Testis (tissue), 3 donors: Measurements from ENCODE around the gene PPM1B. TPM values are rescaled to one million over a fixed set of nuclear protein-coding genes. Genes with fewer than 3 reads are reported as not detected.

Experiments
- DNase-seq: peaks from one replicate; pipeline ENCODE4 v3.0.0-alpha.2; 2019
- H3K27ac ChIP-seq, 2 donors: fragments of 200-600 bp; sonication (generic); one replicate each; pipeline ENCODE4 v1.5.1; 2019
- H3K27me3 ChIP-seq: fragments of 200-600 bp; sonication (generic); one replicate; pipeline ENCODE4 v1.5.1; 2019
- H3K36me3 ChIP-seq: fragments of 200-600 bp; sonication (generic); one replicate; pipeline ENCODE4 v1.5.1; 2017; ENCODE audit warnings: low read depth; ENCODE audit errors: missing control alignments
- H3K4me1 ChIP-seq: fragments of 200-600 bp; sonication (generic); one replicate; pipeline ENCODE4 v1.5.1; 2019
- H3K4me3 ChIP-seq, 2 donors: fragments of 200-600 bp; sonication (generic); one replicate each; pipeline ENCODE4 v1.5.1; 2017 to 2019
- H3K9me3 ChIP-seq: fragments of 200-600 bp; sonication (generic); one replicate; pipeline ENCODE4 v1.5.1; 2017
- CTCF ChIP-seq, 3 experiments: fragments of 450-650 bp in 2 of 3; fragments of 200-600 bp in 1 of 3; sonication (generic) in 1 of 3; IDR thresholded peaks; one replicate each; pipeline ENCODE4 v1.5.1; 2016 to 2019; ENCODE audit warnings: antibody characterized with exemption in 3 of 3, mild to moderate bottlenecking in 2 of 3, moderate library complexity in 1 of 3
- POLR2A ChIP-seq: fragments of 450-650 bp; IDR thresholded peaks from one replicate; pipeline ENCODE4 v1.6.1; 2017; ENCODE audit warnings: antibody characterized with exemption, mild to moderate bottlenecking, moderate library complexity
- WGBS, 2 donors: methylation state at CpG; one replicate each; pipeline ENCODE4 v1.1.5; 2018; 5-methylcytosine and 5-hydroxymethylcytosine counted together
- intact Hi-C: fragments of 100-400 bp; cut with DNase I; formaldehyde crosslinking; loops from one replicate; pipeline ENCODE4 v1.15.1; 2023; ENCODE audit warnings: low total_unique reads
- polyA plus RNA-seq: library from polyadenylated mRNA; stranded (reverse); fragments of 350-450 nt; fragmentation: Illumina TruSeq; extraction: RNeasy Lipid Tissue Mini Kit (QIAGEN cat#74804); gene quantifications from one replicate; pipeline ENCODE4 v1.2.3, GENCODE V29; 2014; ENCODE audit warnings: low read depth, low replicate concordance; ENCODE audit not compliant: insufficient read depth
- total RNA-seq, 2 donors: library from RNA; depleted of rRNA; stranded (reverse); fragments of >200 nt; gene quantifications; one replicate each; pipeline ENCODE4 v1.2.3, GENCODE V29; 2016

PPM1B gene
- total and polyA plus RNA-seq, 3 donors from 2014 or later = 49.9 to 64.6 (median 50.7) TPM

- no peak for DNase-seq
- TF ChIP-seq POLR2A (no peak), CTCF (IDR thresholded peaks at IDR 0.05) (no peak)
- intact Hi-C loops = no loop called here
- 58 to 63% methylated on average over 7 of the region's 7 CpGs for WGBS, 2 donors
- Histone ChIP-seq H3K27ac (peak overlapping the region in 1 of 2 donors; percentile 51), H3K4me3 (no peak overlapping the region), H3K36me3 (no peaks in the 10 kb centered on the region), H3K9me3 (no peaks in the 10 kb centered on the region), H3K27me3 (no peaks in the 10 kb centered on the region), H3K4me1 (peaks cover 6% of the 10 kb centered on the region)
These were observed 99.3 kb downstream of the PPM1B start for GRCh38 chr2:44267796-44268648.

DNA sequence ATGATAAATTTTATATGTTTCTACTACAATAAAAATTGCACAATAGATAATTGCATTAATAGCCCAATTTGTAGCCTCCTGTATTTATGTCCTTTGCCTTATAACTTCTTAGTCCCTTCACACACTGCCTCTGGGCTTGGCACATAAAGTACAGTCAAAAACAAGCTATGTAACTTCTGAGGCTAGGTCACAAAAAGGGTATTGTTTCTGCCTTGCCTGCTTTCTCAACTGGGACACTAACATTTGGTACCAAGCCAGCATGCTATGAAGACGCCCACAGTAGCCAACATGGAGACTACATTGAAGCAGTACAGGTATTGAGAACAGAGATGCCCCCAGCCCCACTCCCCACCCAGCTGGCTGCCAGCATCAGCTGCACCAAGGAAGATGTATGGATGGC is 101.2 kb downstream of the PPM1B start:
- H3K27ac ChIP-seq = no peak overlapping the region

DNA sequence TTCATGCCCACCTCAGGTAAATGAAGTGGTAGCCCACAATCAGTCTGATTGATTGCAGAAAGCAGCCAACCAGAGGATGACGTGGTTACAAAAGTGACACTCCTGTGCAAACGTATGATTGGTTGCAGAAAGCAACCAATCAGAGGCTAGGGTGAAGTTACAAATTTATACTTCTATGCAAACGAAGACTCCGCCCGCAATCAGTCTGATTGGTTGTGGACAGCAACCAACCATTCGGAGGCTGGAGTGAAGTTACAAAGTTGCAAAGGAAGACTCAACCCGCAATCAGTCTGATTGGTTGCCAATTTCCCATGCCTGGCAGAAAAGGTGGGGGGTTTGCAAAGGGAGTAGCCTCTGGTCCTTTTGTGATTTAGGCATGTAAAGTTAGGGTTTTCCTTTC is 102.6 kb downstream of the PPM1B start:
- DNase-seq = peak; percentile 58
- no peak overlapping the region for H3K4me3 ChIP-seq
- TF ChIP-seq CTCF (IDR thresholded peaks at IDR 0.05) (no peak), POLR2A (no peak)
- no peaks in the 10 kb centered on the region for H3K9me3 ChIP-seq
- no peaks in the 10 kb centered on the region for H3K27me3 ChIP-seq
- intact Hi-C loops = no loop called here
- no peak overlapping the region for H3K27ac ChIP-seq
- peaks cover 6% of the 10 kb centered on the region for H3K4me1 ChIP-seq
- no peaks in the 10 kb centered on the region for H3K36me3 ChIP-seq
- 55 to 59% methylated on average over 7 of the region's 7 CpGs for WGBS, 2 donors

More for the DNA sequence above, 101.2 kb downstream of the PPM1B start:
- H3K9me3 ChIP-seq = no peaks in the 10 kb centered on the region
- no peaks in the 10 kb centered on the region for H3K27me3 ChIP-seq
- TF ChIP-seq CTCF (IDR thresholded peaks at IDR 0.05) (no peak), POLR2A (no peak)
- no peaks in the 10 kb centered on the region for H3K36me3 ChIP-seq
- peak; percentile 23 for DNase-seq
- no peak overlapping the region for H3K4me3 ChIP-seq
- intact Hi-C loops = no loop called here
- H3K4me1 ChIP-seq = peaks cover 6% of the 10 kb centered on the region
- WGBS, 2 donors = 33 to 58% methylated on average over 1 of the region's 1 CpG

DNA sequence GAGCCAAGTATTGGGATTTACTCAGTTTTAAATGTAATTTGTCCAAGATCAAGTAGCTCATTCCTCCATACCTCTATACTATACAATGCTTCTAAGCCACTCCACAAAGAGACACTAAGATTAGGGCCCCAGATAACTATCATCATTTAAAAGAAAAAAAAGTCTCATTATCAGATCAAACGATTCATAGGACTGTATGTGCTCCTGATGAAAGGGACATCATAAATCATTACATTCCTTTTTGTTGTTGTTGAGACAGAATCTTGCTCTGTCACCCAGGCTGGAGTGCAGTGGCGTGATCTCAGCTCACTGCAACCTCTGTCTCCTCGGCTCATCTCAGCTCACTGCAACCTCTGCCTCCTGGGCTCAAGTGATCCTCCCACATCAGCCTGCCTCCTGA is 104.4 kb downstream of the PPM1B start:
- 64 to 66% methylated on average over 3 of the region's 3 CpGs for WGBS, 2 donors
- Histone ChIP-seq H3K36me3 (no peaks in the 10 kb centered on the region), H3K4me3 (no peak overlapping the region), H3K9me3 (no peaks in the 10 kb centered on the region), H3K27ac (no peak overlapping the region), H3K4me1 (no peaks in the 10 kb centered on the region), H3K27me3 (no peaks in the 10 kb centered on the region)
- intact Hi-C loops = no loop called here
- TF ChIP-seq CTCF (IDR thresholded peaks at IDR 0.05) (no peak), POLR2A (no peak)
- DNase-seq = no peak

GRCh38 chr2:44273596-44273995 is 104.9 kb downstream of the PPM1B start:
- no peak for TF ChIP-seq CTCF (IDR thresholded peaks at IDR 0.05)
- TF ChIP-seq POLR2A = no peak
- Histone ChIP-seq H3K9me3 (no peaks in the 10 kb centered on the region), H3K36me3 (no peaks in the 10 kb centered on the region), H3K27me3 (no peaks in the 10 kb centered on the region), H3K4me1 (no peaks in the 10 kb centered on the region), H3K27ac (no peak overlapping the region), H3K4me3 (no peak overlapping the region)
- DNase-seq = no peak
- WGBS, 2 donors = 75 to 77% methylated on average over 2 of the region's 2 CpGs
- intact Hi-C loops = no loop called here
